Parathyroid adenoma (tissue), 2 donors: ENCODE results near the gene EDNRA.

ENCODE experiments used
- H2AFZ ChIP-seq: fragments of 300-600 bp; sonication (generic); one replicate; pipeline ENCODE4 v1.7.0; 2017; ENCODE audit warnings: antibody characterized with exemption, mild to moderate bottlenecking
- H3K27ac ChIP-seq: fragments of 300-600 bp; sonication (generic); one replicate; pipeline ENCODE4 v1.7.0; 2017
- H3K27me3 ChIP-seq: fragments of 300-600 bp; sonication (generic); one replicate; pipeline ENCODE4 v1.7.0; 2017; ENCODE audit warnings: low read length; ENCODE audit not compliant: control insufficient read depth, insufficient read depth
- H3K36me3 ChIP-seq: fragments of 300-600 bp; sonication (generic); one replicate; pipeline ENCODE4 v1.7.0; 2017; ENCODE audit warnings: low read length; ENCODE audit not compliant: control insufficient read depth, insufficient read depth
- H3K4me1 ChIP-seq: fragments of 300-600 bp; sonication (generic); one replicate; pipeline ENCODE4 v1.7.0; 2017; ENCODE audit warnings: control low read depth
- H3K4me2 ChIP-seq: fragments of 300-600 bp; sonication (generic); one replicate; pipeline ENCODE4 v1.7.0; 2017; ENCODE audit warnings: low read length
- H3K4me3 ChIP-seq: fragments of 300-600 bp; sonication (generic); one replicate; pipeline ENCODE4 v1.7.0; 2017; ENCODE audit warnings: low read depth, low read length
- H3K79me2 ChIP-seq: fragments of 300-600 bp; sonication (generic); one replicate; pipeline ENCODE4 v1.7.0; 2017; ENCODE audit warnings: control low read depth
- H3K9ac ChIP-seq: fragments of 300-600 bp; sonication (generic); one replicate; pipeline ENCODE4 v1.7.0; 2017; ENCODE audit warnings: mild to moderate bottlenecking
- H3K9me3 ChIP-seq: fragments of 300-600 bp; sonication (generic); one replicate; pipeline ENCODE4 v1.7.0; 2017; ENCODE audit warnings: low read length; ENCODE audit not compliant: control insufficient read depth
- CTCF ChIP-seq: fragments of 300-600 bp; sonication (generic); IDR thresholded peaks from one replicate; pipeline ENCODE4 v1.7.0; 2017; ENCODE audit warnings: antibody characterized with exemption, mild to moderate bottlenecking
- donor health status: primary hyperparathyroidism.

Gene EDNRA

GRCh38 chr4:147578593-147578992 lies 97.7 kb downstream of the EDNRA start:
- Histone ChIP-seq H2AFZ (no peak overlapping the region), H3K79me2 (no peaks in the 10 kb centered on the region), H3K9me3 (no peaks in the 10 kb centered on the region), H3K36me3 (no peaks in the 10 kb centered on the region), H3K27me3 (no peaks in the 10 kb centered on the region), H3K4me1 (peaks cover 3% of the 10 kb centered on the region), H3K4me3 (no peak overlapping the region), H3K9ac (no peak overlapping the region), H3K4me2 (no peak overlapping the region), H3K27ac (no peak overlapping the region)
- TF ChIP-seq CTCF: no peak

- H3K36me3 ChIP-seq: no peaks in the 10 kb centered on the region
- H3K9me3 ChIP-seq: no peaks in the 10 kb centered on the region
- no peak overlapping the region for H3K4me2 ChIP-seq
- no peaks in the 10 kb centered on the region for H3K27me3 ChIP-seq
- H3K4me1 ChIP-seq: peaks cover 3% of the 10 kb centered on the region
- H3K27ac ChIP-seq: no peak overlapping the region
- H3K79me2 ChIP-seq: no peaks in the 10 kb centered on the region
- H3K4me3 ChIP-seq: no peak overlapping the region
- no peak for TF ChIP-seq CTCF
- H2AFZ ChIP-seq: no peak overlapping the region
- no peak overlapping the region for H3K9ac ChIP-seq
These were observed 99.5 kb downstream of the EDNRA start for GRCh38 chr4:147580396-147580795.

- TF ChIP-seq CTCF: no peak
- H2AFZ ChIP-seq: no peak overlapping the region
- no peak overlapping the region for H3K4me2 ChIP-seq
- H3K4me1 ChIP-seq: peaks cover 3% of the 10 kb centered on the region
- H3K36me3 ChIP-seq: no peaks in the 10 kb centered on the region
- H3K4me3 ChIP-seq: no peak overlapping the region
- H3K27me3 ChIP-seq: no peaks in the 10 kb centered on the region
- H3K9me3 ChIP-seq: no peaks in the 10 kb centered on the region
- no peak overlapping the region for H3K27ac ChIP-seq
- no peak overlapping the region for H3K9ac ChIP-seq
- H3K79me2 ChIP-seq: peaks cover 2% of the 10 kb centered on the region
These were observed 100.9 kb downstream of the EDNRA start for GRCh38 chr4:147581606-147582350.

GRCh38 chr4:147582386-147583060 lies 101.6 kb downstream of the EDNRA start:
- Histone ChIP-seq H3K36me3 (no peaks in the 10 kb centered on the region), H3K9ac (no peak overlapping the region), H3K9me3 (no peaks in the 10 kb centered on the region), H3K4me2 (no peak overlapping the region), H3K27me3 (no peaks in the 10 kb centered on the region), H2AFZ (no peak overlapping the region), H3K4me1 (peaks cover 3% of the 10 kb centered on the region), H3K27ac (no peak overlapping the region), H3K79me2 (peaks cover 2% of the 10 kb centered on the region), H3K4me3 (no peak overlapping the region)
- TF ChIP-seq CTCF: no peak
